Nucleus accumbens (tissue), 56 donors: ENCODE results near the gene ACSL4.
"Not testable (repeated sequence)": the region's sequence is repeated elsewhere in the genome, so short reads cannot be mapped to it uniquely, and the experiment has no call there.

Experiments
- DNase-seq, 56 donors: peaks; one replicate each; lab custom pipeline; 2025; lab: John Stamatoyannopoulos, UW

Gene ACSL4

DNA sequence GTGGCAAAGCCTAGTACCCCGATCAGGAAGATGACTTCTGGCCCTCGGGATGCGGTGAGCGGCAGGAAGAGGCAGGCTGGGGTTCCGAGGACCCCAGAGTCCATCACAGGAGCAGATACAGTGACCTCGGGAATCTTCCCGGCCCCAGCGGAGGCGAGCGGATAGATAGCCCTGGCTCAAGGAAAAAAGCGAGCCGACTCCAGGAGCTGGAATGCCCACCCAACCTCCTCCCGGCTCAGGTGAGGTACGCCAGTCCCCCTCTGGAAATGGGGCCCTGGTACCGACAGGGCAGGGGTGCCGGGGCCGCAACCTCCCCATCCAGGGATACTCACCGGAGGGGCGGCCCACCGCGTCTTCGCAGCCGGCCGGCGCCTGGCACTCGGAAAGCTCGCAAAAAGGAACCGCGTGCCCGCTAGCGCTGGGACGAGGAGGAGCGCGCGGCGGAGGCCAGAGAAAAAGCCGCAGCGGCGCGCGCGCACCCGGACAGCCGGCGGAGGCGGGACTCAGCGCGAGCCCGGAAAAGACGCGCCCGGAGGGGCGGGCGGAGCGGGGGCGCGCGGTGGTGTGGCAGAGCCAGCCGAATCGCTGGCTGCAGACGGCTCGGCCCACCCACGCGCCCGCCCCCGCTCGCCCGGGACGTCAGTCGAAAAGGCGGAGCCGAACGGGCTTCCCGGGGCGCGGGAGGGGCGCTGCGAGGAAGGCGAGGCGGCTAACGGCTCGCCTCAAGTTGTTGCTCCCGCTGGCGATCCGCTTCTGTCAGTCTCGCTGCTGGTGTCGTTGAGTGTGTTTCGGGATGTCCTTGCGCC lies at the start of gene ACSL4:
ACSL4 (minus strand) TSS at position 451 of the 806 bp plus-strand sequence. CDS start 49,894 bp downstream, outside the sequence.
- peak in 55 of 56 donors; percentile 18 to 89 (median 69) for DNase-seq

- DNase-seq, result no peak
These were observed 44.7 kb upstream of the ACSL4 start for GRCh38 chrX:109777749-109778148.

GRCh38 chrX:109776986-109777385 lies 43.9 kb upstream of the ACSL4 start:
- DNase-seq, result no peak

- no peak for DNase-seq
These were observed 43.4 kb upstream of the ACSL4 start for GRCh38 chrX:109776432-109776831.

DNA sequence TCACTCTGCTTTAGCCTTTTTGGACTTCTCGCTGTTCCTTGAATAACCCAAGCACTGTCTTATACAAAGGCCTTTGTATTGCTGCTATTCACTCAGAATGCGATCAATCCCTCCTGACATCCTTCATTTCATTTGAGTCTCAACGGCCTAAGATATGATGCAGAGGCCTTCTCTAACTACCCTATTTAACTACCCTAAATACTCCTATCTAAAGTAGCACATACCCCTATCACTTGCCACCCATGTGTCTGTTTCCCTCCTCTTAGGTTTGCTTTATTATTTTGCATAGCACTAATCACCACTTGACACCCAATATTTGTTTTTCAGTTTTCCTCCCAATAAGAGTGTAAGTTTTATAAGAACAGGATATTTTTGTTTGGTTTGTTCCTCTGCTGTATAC lies 42.3 kb upstream of the ACSL4 start:
- no peak for DNase-seq

- no peak for DNase-seq
These were observed 41.6 kb upstream of the ACSL4 start for GRCh38 chrX:109774706-109775105.

GRCh38 chrX:109774136-109774535 lies 41.1 kb upstream of the ACSL4 start:
- no peak for DNase-seq

- no peak for DNase-seq
These were observed 40.3 kb upstream of the ACSL4 start for GRCh38 chrX:109773374-109773773.

DNA sequence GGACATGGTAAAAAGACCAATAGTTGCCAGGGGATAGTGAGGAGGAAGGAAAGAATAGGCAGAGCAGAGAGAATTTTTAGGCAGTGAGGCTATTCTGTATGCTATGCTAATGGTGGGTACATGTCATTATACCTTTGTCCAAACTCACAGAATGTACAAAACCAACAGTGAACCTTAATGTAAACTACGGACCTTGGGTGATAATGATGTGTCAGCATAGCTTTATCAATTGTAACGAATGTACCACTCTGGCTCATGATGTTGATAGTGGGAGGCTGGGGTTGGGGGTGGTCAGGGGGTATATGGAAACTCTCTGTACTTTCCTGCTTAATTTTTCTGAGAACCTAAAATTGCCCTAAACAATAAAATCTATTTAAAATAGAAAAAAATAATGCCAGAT lies 37.7 kb upstream of the ACSL4 start:
- DNase-seq, result no peak

DNA sequence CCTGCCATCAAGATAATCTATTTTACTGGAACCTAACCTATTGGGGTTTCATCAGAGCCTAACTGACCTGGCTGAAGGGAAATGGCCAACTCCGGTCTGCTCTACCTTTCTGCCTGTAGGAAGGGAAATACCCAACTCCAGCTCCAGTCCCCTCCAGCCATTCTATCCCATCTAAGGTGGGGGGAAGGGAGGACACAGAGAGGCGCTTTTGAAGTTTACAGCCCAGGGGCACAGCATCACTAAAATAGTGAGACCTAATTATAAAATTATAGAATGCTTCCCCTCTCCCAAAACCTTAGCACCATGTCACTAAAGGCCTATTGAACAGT lies 27.8 kb upstream of the ACSL4 start:
- no peak for DNase-seq

GRCh38 chrX:109760209-109760921 lies 27.3 kb upstream of the ACSL4 start:
- DNase-seq, result no peak

GRCh38 chrX:109753256-109753655 lies 20.2 kb upstream of the ACSL4 start:
- DNase-seq, result no peak

GRCh38 chrX:109751698-109752097 lies 18.6 kb upstream of the ACSL4 start:
- no peak for DNase-seq

DNA sequence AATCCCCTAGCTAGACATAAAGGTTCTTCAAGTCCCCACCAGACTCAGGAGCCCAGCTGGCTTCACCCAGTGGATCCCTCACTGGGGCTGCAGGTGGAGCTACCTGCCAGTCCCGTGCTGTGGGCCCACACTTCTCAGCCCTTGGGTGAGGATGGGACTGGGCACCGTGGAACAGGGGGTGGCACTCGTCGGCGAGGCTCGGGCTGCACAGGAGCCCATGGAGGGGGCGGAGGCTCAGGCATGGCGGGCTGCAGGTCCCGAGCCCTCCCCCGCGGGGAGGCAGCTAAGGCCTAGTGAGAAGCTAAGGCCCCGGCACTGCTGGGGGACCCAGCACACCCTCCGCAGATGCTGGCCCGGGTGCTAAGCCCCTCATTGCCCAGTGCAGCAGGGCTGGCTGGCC lies 16.1 kb upstream of the ACSL4 start:
- no peak for DNase-seq

DNA sequence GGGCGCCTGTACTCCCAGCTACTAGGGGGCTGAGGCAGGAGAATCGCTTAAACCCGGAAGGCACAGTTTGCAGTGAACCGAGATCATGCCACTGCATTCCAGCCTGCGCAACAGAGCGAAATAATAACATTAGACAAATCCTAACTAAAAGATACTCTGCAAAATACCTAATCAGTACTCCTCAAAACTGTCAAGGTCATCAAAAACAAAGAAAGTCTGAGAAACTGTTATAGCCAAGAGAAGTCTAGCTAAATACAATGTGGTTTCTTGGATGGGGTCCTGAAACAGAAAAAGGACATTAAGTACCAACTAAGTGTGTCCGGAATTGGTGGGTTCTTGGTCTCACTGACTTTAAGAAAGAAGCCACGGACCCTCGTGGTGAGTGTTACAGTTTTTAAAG lies 14.6 kb upstream of the ACSL4 start:
- no peak for DNase-seq

GRCh38 chrX:109742722-109743121 lies 9.7 kb upstream of the ACSL4 start:
- DNase-seq, result no peak

DNA sequence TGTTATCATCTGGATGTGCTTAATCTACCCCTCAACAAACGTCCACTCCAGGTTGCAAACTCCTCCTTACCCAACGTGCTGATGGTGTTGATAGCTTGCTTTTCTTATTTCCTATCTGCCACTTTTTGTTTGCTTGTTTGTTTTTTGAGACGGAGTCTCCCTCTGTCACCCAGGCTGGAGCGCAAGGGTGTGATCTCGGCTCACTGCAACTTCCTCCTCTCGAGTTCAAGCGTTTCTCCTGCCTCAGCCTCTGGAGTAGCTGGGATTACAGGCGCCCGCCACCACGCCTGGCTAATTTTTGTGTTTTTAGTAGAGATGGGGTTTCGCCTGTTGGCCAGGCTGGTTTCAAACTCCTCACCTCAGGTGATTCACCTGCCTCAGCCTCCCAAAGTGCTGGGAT lies 7.8 kb upstream of the ACSL4 start:
- DNase-seq, result not testable (repeated sequence)

- DNase-seq, result no peak
These were observed 7.4 kb upstream of the ACSL4 start for GRCh38 chrX:109740433-109740809.

- no peak for DNase-seq
These were observed 6.8 kb upstream of the ACSL4 start for GRCh38 chrX:109739625-109740432.

GRCh38 chrX:109735202-109735744 lies 2.2 kb upstream of the ACSL4 start:
- DNase-seq, result no peak

GRCh38 chrX:109733613-109734083 lies 591 bp upstream of the ACSL4 start:
- DNase-seq, result peak in 1 of 56 donors; percentile 18
